Adrenal gland (tissue), 12 donors: ENCODE data around the gene IKBKG. TPM values are rescaled to one million over a fixed set of nuclear protein-coding genes. Genes with fewer than 3 reads are reported as not detected.
"Not testable (repeated sequence)": the region's sequence is repeated elsewhere in the genome, so short reads cannot be mapped to it uniquely, and the experiment has no call there.

Source experiments
- DNase-seq, 7 donors: peaks; one replicate each; pipeline ENCODE4 v3.0.0-alpha.2; 2019 to 2020
- H3K27ac ChIP-seq, 5 donors: fragments of 200-600 bp; sonication (generic) in 4 of 5; 1 replicate in 3 of 5; 2 replicates in 2 of 5; pipeline versions ENCODE4 v1.5.1 to v1.8.0; 2016 to 2020; ENCODE audit warnings: mild to moderate bottlenecking in 1 of 5
- H3K27me3 ChIP-seq: fragments of 200-600 bp; 2 replicates; pipeline ENCODE4 v1.8.0; 2021
- H3K36me3 ChIP-seq, 2 donors: fragments of 200-600 bp; replicated peaks in 1 of 2; 1 replicate in 1 of 2; 2 replicates in 1 of 2; pipeline versions ENCODE4 v1.5.1 to v1.8.0; 2018 to 2022
- H3K4me1 ChIP-seq, 2 donors: fragments of 200-600 bp; replicated peaks in 1 of 2; 1 replicate in 1 of 2; 2 replicates in 1 of 2; pipeline versions ENCODE4 v1.5.1 to v1.8.0; 2018 to 2021
- H3K4me3 ChIP-seq, 4 donors: fragments of 200-600 bp; sonication (generic) in 3 of 4; one replicate each; pipeline ENCODE4 v1.5.1; 2016 to 2018
- H3K9me3 ChIP-seq, 3 donors: fragments of 200-600 bp; sonication (generic) in 1 of 3; replicated peaks in 1 of 3; 1 replicate in 2 of 3; 2 replicates in 1 of 3; pipeline versions ENCODE4 v1.5.1 to v1.8.0; 2016 to 2021
- WGBS, 4 donors: extraction: QIAGEN DNeasy Blood & Tissue Kit in 2 of 4; methylation state at CpG; one replicate each; pipeline versions ENCODE4 v1.1.5 to v1.1.7; 2013 to 2017; 5-methylcytosine and 5-hydroxymethylcytosine counted together
- intact Hi-C, 2 donors: fragments of 100-400 bp; cut with DNase I; formaldehyde crosslinking; loops; one replicate each; pipeline versions ENCODE4 v1.14.1 to v1.15.0; 2022 to 2023
- polyA plus RNA-seq, 3 donors: library from polyadenylated mRNA; stranded (reverse); fragments of 200-250 nt in 2 of 3; fragments of 350-450 nt in 1 of 3; fragmentation: Illumina TruSeq in 1 of 3; extraction: RNeasy Lipid Tissue Mini Kit (QIAGEN cat#74804) in 1 of 3; gene quantifications; one replicate each; pipeline ENCODE4 v1.2.3, GENCODE V29; 2013 to 2014
- total RNA-seq, 9 donors: library from RNA; depleted of rRNA in 4 of 9; stranded (reverse); fragments of >200 nt in 4 of 9; fragments of 120-200 nt in 1 of 9; fragmentation: NEBNext Ultra II Directional in 1 of 9; extraction: Animal tissue kit (Norgen Biotek cat#: 25700) in 1 of 9; gene quantifications; one replicate each; pipeline versions ENCODE4 v1.1.0 to v1.2.4, GENCODE V29; 2013 to 2023
- donor health status: healthy with polysubstance abuse.
- donor health status: Bipolar disorder and iron deficiency.
- donor health status: DM: yes; HTN: yes; CAD: no.
- donor health status: DM: no; HTN: no; CAD: no.
- donor health status: DM: no; HTN: no; CAD: no.
- donor health status: DM: yes; HTN: yes; CAD: no.

Gene IKBKG
- total and polyA plus RNA-seq, 12 donors, result 9.6 to 47.5 (median 31.1) TPM

DNA sequence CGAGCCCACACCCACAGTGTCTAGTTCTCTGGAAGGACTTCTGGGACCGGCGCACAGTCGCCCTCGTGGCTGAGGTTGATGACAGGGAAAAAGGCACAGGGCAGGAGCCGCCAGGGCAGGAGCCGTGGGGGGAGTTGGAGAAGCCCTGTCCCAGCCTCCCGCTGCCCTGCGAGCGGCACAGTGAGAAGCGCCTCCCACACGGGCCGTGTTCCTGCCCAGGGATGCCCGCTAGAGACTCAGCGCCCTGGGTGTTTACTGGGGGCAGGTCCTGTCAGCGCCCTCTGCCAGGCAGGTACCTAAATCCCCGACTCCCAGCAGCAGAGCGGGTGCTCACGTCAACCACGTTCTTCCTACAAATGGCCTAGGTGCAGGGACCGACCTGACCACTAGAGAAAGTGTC is 11.5 kb downstream of the IKBKG start:
- H3K4me1 ChIP-seq, H3K36me3 ChIP-seq, H3K9me3 ChIP-seq, DNase-seq, intact Hi-C loops, H3K4me3 ChIP-seq, H3K27ac ChIP-seq, H3K27me3 ChIP-seq: not testable (repeated sequence)
- 92 to 96% methylated on average over 8 to 9 of the region's 21 CpGs; no CpG with 5 or more reads in 2 of the 4 donors for WGBS, 4 donors

DNA sequence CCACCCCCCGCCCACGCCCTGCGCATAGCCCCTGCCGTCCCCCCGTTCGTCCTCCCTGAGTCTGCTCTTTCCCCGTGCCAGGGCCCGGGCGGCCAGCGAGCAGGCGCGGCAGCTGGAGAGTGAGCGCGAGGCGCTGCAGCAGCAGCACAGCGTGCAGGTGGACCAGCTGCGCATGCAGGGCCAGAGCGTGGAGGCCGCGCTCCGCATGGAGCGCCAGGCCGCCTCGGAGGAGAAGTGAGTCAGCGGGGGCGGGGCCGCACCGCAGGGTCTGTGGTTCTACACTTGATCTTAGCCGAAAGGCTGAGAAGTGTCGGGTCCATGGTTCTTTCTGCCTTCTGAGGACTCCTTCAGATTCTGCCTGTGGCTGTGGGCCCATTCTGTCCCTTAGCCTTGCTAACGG is 12.9 kb downstream of the IKBKG start:
- intact Hi-C loops, H3K9me3 ChIP-seq, H3K36me3 ChIP-seq, H3K4me3 ChIP-seq, H3K4me1 ChIP-seq, H3K27ac ChIP-seq, H3K27me3 ChIP-seq, DNase-seq: not testable (repeated sequence)
- WGBS, 4 donors, result 70 to 88% methylated on average over 10 to 12 of the region's 31 CpGs; no CpG with 5 or more reads in 2 of the 4 donors

DNA sequence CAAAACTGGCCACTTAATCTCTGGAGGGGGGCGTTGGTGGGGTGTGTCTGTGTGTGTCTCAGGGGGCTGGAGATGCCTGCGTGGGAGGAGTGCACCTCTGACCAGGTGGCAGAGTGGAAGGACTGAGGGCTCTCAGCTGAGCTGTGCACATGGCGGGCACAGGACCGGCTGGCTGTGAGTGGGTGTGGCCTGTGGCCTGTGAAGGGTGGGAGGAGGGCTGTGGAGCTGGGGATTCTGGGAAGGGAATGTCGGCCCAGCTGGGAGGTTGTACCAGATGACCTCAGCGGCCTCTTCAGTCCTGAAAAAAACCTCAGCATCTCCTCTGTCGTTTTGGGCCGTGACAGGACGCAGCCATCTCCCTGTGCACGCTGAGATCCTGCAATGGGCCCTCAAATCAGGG is 14.9 kb downstream of the IKBKG start:
- H3K27me3 ChIP-seq, H3K27ac ChIP-seq, H3K4me1 ChIP-seq, H3K9me3 ChIP-seq, intact Hi-C loops, H3K36me3 ChIP-seq, H3K4me3 ChIP-seq, DNase-seq: not testable (repeated sequence)
- WGBS, 4 donors, result no CpG with 5 or more reads among the region's 10 CpGs

DNA sequence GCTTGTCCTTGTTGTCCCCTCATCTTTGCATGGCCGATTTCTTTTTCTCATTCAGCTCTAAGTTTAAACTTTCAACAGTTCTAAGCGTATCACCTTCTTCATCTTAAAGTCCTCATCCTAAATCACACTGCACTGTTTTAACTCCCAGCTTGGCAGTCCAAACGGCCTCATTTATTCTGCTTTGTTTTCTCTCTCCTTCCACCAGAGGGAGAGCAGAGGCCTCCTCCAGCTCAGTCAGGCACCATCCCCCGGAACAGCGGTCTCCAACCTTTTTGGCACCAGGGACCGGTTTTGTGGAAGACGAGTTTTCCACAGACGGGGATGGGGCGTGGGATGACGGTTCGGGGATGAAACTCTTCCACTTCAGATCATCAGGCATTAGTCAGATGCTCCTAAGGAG is 22.9 kb downstream of the IKBKG start:
- H3K27me3 ChIP-seq, H3K36me3 ChIP-seq, H3K4me1 ChIP-seq, DNase-seq, H3K4me3 ChIP-seq, H3K27ac ChIP-seq, intact Hi-C loops, H3K9me3 ChIP-seq: not testable (repeated sequence)
- no CpG with 5 or more reads among the region's 11 CpGs for WGBS, 4 donors

DNA sequence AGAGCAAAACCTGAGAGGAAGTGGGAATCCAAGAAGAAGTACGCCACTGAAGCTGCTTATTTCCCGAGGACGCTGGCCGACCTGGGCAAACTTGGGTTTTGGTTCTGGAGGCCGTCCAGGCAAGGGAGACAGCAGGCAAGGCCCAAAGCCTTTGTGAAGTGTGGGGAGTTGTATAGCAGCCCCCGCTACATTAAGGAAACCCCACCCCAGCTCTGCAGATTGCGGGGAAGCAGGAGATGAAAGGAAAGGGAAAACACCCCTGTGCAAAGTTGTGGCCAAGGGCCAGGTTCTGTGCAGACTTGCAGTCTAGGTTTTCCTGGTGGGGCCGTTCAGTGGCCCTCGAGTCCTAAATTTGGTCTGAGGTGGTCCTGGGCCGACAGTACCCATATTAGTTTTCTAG is 25.6 kb downstream of the IKBKG start:
- H3K27me3 ChIP-seq, DNase-seq, H3K27ac ChIP-seq, intact Hi-C loops, H3K4me1 ChIP-seq, H3K4me3 ChIP-seq, H3K36me3 ChIP-seq, H3K9me3 ChIP-seq: not testable (repeated sequence)
- WGBS, 4 donors, result no CpG with 5 or more reads among the region's 10 CpGs

DNA sequence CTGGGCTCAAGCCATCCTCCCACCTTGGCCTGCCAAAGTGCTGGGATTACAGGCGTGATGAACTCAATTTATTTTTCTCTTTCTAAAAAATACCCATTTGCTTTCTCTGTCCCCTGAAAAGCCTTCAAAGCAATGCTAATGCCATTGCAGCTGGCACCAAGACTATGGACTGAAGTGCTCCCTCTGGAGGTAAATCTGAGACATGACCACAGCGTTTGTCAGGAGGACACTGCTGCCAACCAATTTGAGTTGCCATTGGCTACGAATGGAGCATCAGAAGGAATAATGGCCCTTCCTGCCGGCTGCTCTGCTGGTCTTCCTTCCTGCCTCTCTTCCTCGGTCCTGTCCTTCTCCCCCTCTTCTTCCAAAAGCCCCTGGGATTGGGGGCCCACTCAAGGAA is 27.7 kb downstream of the IKBKG start:
- H3K27ac ChIP-seq, H3K27me3 ChIP-seq, H3K4me1 ChIP-seq, H3K9me3 ChIP-seq, intact Hi-C loops, DNase-seq, H3K36me3 ChIP-seq, H3K4me3 ChIP-seq: not testable (repeated sequence)
- no CpG with 5 or more reads among the region's 5 CpGs for WGBS, 4 donors

DNA sequence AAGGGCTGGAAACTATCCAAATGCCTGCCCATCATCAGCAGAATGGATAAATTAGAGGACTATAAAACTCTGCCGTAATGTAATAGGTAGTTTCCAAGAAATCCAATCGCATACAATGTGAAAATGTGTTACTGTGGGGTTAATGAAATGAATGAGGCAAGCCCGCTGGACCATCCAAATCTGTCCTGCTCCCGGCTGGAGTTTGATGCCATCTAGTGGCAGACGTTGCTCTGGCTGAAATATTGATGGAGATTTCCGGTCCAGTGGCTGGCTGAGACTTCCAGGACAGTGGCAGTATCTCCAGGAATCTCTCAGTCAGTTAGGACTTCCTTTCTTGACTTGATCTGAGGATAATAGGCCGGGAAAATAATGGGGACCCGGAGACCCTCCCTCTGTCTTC is 35.6 kb downstream of the IKBKG start:
- H3K4me1 ChIP-seq, H3K4me3 ChIP-seq, H3K36me3 ChIP-seq, intact Hi-C loops, DNase-seq, H3K9me3 ChIP-seq, H3K27me3 ChIP-seq, H3K27ac ChIP-seq: not testable (repeated sequence)
- WGBS, 4 donors, result no CpG with 5 or more reads among the region's 8 CpGs

DNA sequence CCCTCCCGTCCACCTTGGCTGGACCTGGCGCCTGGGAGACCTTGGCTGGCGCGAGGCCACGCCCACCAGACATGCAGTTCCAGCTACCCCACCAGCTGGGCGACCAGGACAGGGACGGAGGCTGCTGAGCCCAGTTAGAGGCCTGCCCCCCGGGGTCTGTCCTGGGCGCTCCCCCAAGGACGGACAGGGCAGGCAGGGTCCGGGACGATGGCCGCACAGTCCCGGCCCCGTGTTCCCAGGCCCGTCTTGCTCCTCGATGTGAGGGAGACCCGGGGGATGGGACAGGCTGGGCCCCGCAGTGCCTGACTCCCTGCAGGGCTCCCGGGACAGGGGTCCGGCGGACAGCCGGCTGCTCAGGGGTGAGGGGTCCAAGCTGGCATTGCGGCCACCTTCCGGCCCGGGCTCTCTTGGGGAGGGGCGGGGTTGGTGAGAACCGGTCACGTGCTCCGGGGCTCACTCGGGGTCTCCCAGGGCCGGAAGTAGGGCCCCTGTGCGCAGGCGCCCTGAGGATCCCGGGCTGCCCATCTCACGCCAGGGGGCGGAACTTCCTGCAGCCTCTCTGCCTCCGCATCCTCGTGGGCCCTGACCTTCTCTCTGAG is 37.3 kb downstream of the IKBKG start, which contains the start of gene CTAG1A:
Gene CTAG1A, plus strand, starts transcription at position 549 of the 599 bp plus-strand sequence. CDS start 74 bp downstream, outside the sequence.
- DNase-seq, H3K4me3 ChIP-seq, H3K9me3 ChIP-seq, intact Hi-C loops, H3K36me3 ChIP-seq, H3K27ac ChIP-seq, H3K4me1 ChIP-seq, H3K27me3 ChIP-seq: not testable (repeated sequence)
- no CpG with 5 or more reads among the region's 39 CpGs for WGBS, 4 donors

DNA sequence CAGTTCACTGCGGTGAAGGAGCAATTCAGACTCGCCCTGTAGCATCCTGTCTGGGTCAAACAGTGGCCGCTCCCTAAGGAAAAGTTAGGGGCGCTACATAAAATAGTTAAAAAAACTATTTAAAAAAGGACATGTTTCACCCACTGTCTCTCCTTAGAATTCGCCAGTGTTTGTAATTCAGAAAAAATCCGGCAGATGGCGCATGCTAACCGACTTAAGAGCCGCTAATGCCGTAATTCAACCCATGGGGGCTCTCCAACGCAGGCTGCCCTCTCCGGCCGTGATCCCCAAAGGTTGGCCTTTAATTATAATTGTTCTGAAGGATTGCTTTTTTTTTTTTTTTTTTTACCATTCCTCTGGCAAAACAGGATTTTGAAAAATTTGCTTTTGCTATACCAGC is 43.0 kb downstream of the IKBKG start:
- H3K27me3 ChIP-seq, intact Hi-C loops, H3K27ac ChIP-seq, H3K4me1 ChIP-seq, H3K9me3 ChIP-seq, H3K4me3 ChIP-seq, H3K36me3 ChIP-seq, DNase-seq: not testable (repeated sequence)
- WGBS, 4 donors, result 22 to 43% methylated on average over 3 of the region's 13 CpGs; no CpG with 5 or more reads in 2 of the 4 donors
